NCI-H2227 (cell line): ENCODE data around the gene RALGDS.
"Not testable (repeated sequence)": the region's sequence is repeated elsewhere in the genome, so short reads cannot be mapped to it uniquely, and the experiment has no call there.

ENCODE experiments used
- DNase-seq: peaks from one replicate; lab custom pipeline; 2025; ENCODE audit not compliant: unreplicated experiment; lab: John Stamatoyannopoulos, UW

The RALGDS gene

DNA sequence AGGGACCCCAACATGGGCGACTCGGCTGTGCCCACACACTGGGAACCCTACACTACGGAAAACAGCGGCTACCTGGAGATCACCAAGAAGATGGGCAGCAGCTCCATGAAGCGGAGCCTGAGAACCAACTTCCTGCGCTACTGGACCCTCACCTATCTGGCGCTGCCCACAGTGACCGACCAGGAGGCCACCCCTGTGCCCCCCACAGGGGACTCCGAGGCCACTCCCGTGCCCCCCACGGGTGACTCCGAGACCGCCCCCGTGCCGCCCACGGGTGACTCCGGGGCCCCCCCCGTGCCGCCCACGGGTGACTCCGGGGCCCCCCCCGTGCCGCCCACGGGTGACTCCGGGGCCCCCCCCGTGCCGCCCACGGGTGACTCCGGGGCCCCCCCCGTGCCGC is 50.1 kb downstream of the RALGDS start:
- DNase-seq = not testable (repeated sequence)

DNA sequence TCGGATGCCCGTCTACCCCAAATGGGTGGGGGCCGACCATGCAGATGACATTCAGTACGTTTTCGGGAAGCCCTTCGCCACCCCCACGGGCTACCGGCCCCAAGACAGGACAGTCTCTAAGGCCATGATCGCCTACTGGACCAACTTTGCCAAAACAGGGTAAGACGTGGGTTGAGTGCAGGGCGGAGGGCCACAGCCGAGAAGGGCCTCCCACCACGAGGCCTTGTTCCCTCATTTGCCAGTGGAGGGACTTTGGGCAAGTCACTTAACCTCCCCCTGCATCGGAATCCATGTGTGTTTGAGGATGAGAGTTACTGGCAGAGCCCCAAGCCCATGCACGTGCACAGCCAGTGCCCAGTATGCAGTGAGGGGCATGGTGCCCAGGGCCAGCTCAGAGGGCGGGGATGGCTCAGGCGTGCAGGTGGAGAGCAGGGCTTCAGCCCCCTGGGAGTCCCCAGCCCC is 50.5 kb downstream of the RALGDS start:
- not testable (repeated sequence) for DNase-seq

DNA sequence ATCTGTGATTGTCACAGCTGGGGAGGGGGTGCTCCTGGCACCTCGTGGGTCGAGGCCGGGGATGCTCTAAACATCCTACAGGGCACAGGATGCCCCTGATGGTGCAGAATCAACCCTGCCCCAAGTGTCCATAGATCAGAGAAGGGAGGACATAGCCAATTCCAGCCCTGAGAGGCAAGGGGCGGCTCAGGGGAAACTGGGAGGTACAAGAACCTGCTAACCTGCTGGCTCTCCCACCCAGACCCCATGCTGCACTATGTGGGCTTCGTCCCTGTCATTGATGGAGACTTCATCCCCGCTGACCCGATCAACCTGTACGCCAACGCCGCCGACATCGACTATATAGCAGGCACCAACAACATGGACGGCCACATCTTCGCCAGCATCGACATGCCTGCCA is 52.6 kb downstream of the RALGDS start:
- not testable (repeated sequence) for DNase-seq

DNA sequence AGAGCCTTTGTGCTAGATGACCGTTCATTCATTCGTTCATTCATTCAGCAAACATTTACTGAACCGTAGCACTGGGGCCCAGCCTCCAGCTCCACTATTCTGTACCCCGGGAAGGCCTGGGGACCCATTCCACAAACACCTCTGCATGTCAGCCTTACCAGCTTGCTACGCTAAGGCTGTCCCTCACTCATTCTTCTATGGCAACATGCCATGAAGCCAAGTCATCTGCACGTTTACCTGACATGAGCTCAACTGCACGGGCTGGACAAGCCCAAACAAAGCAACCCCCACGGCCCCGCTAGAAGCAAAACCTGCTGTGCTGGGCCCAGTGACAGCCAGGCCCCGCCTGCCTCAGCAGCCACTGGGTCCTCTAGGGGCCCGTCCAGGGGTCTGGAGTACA is 53.2 kb downstream of the RALGDS start:
- DNase-seq = no peak

DNA sequence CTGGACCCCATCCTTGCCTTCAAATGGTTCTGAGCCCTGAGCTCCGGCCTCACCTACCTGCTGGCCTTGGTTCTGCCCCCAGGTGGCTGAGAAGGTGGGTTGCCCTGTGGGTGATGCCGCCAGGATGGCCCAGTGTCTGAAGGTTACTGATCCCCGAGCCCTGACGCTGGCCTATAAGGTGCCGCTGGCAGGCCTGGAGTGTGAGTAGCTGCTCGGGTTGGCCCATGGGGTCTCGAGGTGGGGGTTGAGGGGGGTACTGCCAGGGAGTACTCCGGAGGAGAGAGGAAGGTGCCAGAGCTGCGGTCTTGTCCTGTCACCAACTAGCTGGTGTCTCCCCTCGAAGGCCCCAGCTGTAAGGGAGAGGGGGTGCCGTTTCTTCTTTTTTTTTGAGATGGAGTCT is 54.0 kb downstream of the RALGDS start:
- DNase-seq = no peak

DNA sequence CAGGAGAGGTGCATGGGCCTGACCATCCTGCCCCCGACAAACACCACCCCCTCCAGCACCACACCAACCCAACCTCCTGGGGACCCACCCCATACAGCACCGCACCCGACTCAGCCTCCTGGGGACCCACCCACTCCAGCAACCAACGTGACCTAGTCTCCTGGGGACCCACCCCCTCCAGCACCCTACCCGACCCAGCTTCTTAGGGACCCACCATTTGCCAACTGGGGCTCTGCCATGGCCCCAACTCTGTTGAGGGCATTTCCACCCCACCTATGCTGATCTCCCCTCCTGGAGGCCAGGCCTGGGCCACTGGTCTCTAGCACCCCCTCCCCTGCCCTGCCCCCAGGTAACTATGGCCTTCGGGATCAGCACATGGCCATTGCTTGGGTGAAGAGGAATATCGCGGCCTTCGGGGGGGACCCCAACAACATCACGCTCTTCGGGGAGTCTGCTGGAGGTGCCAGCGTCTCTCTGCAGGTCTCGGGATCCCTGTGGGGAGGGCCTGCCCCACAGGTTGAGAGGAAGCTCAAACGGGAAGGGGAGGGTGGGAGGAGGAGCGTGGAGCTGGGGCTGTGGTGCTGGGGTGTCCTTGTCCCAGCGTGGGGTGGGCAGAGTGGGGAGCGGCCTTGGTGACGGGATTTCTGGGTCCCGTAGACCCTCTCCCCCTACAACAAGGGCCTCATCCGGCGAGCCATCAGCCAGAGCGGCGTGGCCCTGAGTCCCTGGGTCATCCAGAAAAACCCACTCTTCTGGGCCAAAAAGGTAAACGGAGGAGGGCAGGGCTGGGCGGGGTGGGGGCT is 54.7 kb downstream of the RALGDS start:
- no peak for DNase-seq

DNA sequence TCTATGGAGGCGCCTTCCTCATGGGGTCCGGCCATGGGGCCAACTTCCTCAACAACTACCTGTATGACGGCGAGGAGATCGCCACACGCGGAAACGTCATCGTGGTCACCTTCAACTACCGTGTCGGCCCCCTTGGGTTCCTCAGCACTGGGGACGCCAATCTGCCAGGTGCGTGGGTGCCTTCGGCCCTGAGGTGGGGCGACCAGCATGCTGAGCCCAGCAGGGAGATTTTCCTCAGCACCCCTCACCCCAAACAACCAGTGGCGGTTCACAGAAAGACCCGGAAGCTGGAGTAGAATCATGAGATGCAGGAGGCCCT is 56.0 kb downstream of the RALGDS start:
- DNase-seq = no peak

DNA sequence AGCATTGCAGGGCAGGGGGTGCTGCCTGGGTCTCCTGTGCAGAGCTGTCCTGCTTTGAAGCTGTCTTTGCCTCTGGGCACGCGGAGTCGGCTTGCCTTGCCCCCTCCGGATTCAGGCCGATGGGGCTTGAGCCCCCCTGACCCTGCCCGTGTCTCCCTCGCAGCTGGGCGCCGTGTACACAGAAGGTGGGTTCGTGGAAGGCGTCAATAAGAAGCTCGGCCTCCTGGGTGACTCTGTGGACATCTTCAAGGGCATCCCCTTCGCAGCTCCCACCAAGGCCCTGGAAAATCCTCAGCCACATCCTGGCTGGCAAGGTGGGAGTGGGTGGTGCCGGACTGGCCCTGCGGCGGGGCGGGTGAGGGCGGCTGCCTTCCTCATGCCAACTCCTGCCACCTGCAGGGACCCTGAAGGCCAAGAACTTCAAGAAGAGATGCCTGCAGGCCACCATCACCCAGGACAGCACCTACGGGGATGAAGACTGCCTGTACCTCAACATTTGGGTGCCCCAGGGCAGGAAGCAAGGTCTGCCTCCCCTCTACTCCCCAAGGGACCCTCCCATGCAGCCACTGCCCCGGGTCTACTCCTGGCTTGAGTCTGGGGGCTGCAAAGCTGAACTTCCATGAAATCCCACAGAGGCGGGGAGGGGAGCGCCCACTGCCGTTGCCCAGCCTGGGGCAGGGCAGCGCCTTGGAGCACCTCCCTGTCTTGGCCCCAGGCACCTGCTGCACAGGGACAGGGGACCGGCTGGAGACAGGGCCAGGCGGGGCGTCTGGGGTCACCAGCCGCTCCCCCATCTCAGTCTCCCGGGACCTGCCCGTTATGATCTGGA is 56.6 kb downstream of the RALGDS start:
- no peak for DNase-seq

DNA sequence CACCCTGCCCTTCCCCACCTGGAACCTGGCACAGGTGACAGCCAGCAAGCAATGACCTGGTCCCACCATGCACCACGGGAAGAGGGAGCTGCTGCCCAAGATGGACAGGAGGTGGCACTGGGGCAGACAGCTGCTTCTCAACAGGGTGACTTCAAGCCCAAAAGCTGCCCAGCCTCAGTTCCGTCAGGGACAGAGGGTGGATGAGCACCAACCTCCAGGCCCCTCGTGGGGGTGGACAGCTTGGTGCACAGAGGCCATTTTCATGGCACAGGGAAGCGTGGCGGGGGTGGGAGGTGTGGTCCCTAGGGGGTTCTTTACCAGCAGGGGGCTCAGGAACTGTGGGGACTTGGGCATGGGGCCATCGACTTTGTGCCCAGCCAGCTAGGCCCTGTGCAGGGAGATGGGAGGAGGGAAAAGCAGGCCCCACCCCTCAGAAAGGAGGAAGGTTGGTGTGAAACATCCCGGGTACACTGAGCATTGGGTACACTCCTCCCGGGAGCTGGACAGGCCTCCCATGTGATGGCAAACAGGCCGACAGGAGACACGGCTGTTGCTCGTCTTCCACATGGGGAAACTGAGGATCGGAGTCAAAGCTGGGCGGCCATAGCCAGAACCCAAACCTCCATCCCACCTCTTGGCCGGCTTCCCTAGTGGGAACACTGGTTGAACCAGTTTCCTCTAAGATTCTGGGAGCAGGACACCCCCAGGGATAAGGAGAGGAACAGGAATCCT is 57.4 kb downstream of the RALGDS start:
- DNase-seq = no peak

DNA sequence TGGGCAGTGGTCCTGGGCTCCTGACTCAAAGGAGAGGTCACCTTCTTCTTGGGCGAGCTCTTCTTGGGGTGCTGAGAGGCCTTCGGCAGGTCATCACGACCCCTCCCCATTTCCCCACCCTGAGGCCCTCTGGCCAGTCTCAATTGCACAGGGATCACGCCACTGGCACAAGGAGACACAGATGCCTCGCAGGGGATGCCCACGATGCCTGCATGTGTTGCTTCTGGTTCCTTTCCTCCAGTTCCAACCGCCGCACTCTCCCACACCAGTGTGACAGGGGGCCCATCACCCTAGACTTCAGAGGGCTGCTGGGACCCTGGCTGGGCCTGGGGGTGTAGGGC is 57.9 kb downstream of the RALGDS start:
- no peak for DNase-seq

DNA sequence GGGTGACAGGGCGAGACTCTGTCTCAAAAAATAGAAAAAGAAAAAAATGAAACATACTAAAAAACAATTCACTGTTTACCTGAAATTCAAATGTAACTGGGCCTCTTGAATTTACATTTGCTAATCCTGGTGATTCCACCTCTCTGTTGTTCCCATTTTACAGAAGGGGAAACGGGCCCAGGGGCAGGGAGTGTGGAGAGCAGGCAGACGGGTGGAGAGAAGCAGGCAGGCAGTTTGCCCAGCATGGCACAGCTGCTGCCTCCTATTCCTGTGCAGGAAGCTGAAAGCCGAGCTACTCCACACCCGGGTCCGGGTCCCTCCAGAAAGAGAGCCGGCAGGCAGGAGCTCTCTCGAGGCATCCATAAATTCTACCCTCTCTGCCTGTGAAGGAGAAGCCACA is 58.5 kb downstream of the RALGDS start:
- DNase-seq = not testable (repeated sequence)

DNA sequence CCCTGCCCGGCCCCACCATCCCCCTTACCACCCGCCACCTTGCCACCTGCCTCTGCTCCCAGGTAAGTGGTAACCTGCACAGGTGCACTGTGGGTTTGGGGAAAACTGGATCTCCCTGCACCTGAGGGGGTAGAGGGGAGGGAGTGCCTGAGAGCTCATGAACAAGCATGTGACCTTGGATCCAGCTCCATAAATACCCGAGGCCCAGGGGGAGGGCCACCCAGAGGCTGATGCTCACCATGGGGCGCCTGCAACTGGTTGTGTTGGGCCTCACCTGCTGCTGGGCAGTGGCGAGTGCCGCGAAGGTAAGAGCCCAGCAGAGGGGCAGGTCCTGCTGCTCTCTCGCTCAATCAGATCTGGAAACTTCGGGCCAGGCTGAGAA is 59.3 kb downstream of the RALGDS start, which contains the start of gene CEL:
Gene CEL, plus strand, starts transcription at position 218 of the 382 bp plus-strand sequence. Its CDS starts 22 bp downstream, at position 240.
- DNase-seq = not testable (repeated sequence)

DNA sequence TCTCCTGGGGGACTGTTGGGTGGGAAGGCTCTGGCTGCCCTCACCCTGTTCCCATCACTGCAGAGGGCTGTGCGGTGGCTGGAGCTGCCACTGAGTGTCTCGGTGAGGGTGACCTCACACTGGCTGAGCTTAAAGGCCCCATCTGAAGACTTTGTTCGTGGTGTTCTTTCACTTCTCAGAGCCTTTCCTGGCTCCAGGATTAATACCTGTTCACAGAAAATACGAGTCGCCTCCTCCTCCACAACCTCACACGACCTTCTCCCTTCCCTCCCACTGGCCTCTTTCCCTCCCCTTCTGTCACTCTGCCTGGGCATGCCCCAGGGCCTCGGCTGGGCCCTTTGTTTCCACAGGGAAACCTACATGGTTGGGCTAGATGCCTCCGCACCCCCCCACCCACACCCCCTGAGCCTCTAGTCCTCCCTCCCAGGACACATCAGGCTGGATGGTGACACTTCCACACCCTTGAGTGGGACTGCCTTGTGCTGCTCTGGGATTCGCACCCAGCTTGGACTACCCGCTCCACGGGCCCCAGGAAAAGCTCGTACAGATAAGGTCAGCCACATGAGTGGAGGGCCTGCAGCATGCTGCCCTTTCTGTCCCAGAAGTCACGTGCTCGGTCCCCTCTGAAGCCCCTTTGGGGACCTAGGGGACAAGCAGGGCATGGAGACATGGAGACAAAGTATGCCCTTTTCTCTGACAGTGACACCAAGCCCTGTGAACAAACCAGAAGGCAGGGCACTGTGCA is 59.8 kb downstream of the RALGDS start:
- not testable (repeated sequence) for DNase-seq

DNA sequence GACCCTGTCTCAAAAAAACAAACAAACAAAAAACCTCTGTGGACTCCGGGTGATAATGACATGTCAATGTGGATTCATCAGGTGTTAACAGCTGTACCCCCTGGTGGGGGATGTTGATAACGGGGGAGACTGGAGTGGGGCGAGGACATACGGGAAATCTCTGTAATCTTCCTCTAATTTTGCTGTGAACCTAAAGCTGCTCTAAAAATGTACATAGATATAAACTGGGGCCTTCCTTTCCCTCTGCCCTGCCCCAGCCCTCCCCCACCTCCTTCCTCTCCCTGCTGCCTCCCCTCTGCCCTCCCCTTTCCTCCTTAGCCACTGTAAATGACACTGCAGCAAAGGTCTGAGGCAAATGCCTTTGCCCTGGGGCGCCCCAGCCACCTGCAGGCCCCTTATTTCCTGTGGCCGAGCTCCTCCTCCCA is 60.6 kb downstream of the RALGDS start:
- peak; percentile 8 for DNase-seq

DNA sequence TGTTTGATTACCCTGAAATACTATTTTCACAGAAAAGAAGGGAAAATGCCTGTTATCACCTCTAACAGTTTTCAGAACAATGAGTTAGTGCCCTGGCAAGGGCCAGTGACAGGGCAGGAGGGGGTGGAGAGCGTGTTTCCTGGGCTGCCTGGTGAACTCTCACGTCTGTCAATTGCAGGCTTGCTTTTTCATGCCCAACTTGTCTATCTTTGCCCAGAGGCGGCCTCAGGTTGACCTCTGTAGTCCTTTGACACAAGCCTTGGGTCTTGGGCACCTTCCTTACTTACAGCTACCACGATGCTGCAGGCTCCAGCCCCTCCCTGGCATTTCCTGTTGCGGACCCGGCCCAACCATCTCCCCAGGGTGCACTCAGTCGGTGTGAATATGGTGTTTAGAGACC is 61.4 kb downstream of the RALGDS start:
- DNase-seq = no peak

DNA sequence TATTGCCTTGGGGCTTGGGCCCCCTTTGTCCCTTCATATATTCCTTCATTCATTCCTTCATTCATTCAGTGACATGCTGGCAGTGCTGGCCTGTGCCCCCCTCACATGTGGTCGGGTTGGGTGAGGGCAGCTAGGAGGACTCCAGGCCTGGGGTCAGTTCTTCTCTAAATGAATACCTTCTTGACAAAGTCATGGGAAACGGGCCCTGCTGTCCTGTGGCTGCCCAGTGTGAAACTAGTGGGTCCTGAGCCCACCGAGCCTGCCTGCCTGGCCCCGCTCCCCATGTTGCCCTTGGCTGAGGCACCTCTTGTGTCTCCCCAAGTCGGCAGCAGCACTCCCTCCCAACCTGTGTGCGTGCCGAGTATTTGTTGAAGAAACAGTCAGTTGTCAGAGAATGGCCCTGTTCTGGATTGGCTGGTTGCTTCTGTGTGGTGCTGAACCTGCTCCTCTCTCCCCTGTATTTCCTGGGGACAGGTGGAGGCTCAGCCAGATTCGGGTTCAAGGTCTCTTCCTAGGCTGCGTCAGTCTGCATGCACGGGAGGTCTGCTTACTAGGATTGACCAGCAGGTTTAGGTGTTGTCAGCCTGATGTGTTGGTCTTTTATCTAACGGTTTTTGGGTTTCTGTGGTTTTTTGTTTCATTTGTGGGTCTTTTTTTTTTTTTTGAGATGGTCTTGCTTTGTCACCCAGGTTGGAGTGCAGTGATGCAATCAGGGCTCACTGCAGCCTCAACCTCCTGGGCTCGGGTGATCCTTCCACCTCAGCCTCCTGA is 62.3 kb downstream of the RALGDS start:
- DNase-seq = no peak

DNA sequence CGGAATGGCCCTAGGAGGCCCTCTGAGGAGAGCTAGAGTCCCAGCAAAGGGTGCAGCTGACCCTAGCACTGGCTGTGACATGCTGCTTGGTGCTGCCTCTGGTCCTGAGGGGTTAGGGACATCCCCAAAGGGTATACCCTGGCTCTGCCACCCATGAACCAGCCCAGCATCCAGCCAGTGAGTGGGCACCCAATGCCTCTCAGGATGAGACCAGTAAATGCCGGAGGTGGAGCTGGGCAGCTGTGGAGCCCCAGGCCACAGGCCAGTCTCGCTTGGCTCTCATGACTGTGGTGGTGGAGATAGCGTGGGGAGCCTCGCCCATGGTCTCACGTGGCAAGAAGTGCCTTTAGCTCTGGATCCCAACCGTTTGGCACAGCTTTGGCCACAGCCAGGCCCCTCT is 63.0 kb downstream of the RALGDS start:
- no peak for DNase-seq

DNA sequence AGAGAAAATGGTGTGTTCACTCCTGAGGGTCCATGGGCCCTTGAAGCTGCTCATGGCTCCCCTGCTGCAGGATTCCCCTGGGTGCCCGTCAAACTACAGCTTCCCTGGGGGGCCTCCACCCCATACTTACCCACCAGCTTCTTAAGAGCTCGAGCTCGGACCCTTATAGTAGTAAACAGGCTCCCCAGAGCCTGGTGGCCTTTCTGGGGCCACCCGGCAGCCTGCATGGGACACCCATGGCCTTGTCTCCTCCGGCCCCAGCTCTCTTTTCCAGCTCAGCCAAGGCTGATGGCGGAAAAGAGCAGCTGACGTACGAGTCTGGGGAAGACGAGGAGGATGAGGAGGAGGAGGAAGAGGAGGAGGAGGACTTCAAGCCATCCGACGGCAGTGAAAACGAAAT is 63.5 kb downstream of the RALGDS start:
- no peak for DNase-seq

DNA sequence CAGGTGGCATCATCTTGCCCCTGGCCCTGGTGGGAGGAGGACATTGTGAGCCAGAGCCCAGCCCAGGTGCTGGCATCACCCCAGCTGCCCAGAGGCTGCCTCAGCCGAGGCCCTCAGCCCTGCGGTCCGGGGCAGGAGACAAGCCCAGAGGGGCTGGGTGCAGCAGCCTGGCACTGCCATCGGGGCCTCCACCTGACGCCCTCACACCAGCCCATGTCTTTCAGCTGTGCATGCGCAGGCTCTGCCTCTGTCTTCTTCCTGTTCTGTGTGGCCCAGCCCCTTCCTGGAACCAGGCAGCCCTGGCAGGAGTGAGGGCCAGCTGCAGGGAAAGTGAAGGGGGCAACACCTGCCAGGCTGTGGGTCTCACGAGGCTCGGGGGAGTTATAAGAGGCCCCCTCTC is 64.0 kb downstream of the RALGDS start:
- DNase-seq = no peak

DNA sequence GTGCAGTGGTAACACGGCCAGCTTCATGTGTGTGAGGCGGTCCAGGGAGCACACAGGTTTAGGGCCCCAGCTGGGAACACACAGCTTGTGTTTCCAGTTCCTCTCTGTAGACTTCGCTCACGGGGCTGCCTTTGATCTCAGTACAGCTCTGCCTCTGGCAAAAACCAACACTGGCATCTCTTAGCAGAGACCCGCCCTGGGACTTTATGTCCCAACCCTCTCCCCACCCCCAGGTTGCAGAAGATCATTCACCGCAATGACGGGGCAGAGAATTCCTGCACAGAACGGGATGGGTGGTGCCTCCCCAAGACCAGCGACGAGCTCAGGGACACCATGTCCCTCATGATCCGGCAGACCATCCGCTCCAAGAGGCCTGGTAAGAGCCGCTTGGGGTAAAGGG is 64.5 kb downstream of the RALGDS start:
- DNase-seq = no peak
